Neuronal stem cell (in vitro differentiated cells): ENCODE measurements around the gene FGF21.

Source experiments
- DNase-seq: peaks from one replicate; pipeline ENCODE4 v3.0.0-alpha.2; 2013; ENCODE audit warnings: low spot score
- H2AFZ ChIP-seq: one replicate; pipeline ENCODE4 v1.6.1; 2013; ENCODE audit warnings: mild to moderate bottlenecking, low read length, inconsistent platforms
- H2AK5ac ChIP-seq: 2 replicates; pipeline ENCODE4 v1.6.1; 2013; ENCODE audit warnings: low read depth, mild to moderate bottlenecking, inconsistent platforms, low read length, moderate library complexity, mixed read lengths
- H2BK120ac ChIP-seq: 2 replicates; pipeline ENCODE4 v1.6.1; 2013; ENCODE audit warnings: low read depth, mild to moderate bottlenecking, inconsistent platforms, low read length, moderate library complexity, mixed read lengths
- H2BK12ac ChIP-seq: one replicate; pipeline ENCODE4 v1.6.1; 2013; ENCODE audit warnings: low read length, inconsistent platforms
- H2BK15ac ChIP-seq: 2 replicates; pipeline ENCODE4 v1.6.1; 2013; ENCODE audit warnings: mild to moderate bottlenecking, low read length, inconsistent platforms, mixed read lengths
- H2BK5ac ChIP-seq: one replicate; pipeline ENCODE4 v1.6.1; 2013; ENCODE audit warnings: inconsistent platforms, mild to moderate bottlenecking, low read length, moderate library complexity
- H3K14ac ChIP-seq: one replicate; pipeline ENCODE4 v1.6.1; 2013; ENCODE audit warnings: low read length, inconsistent platforms
- H3K18ac ChIP-seq: 2 replicates; pipeline ENCODE4 v1.6.1; 2013; ENCODE audit warnings: low read length, inconsistent platforms
- H3K23ac ChIP-seq: 2 replicates; pipeline ENCODE4 v1.6.1; 2013; ENCODE audit warnings: low read depth, mild to moderate bottlenecking, mixed read lengths, low read length, inconsistent platforms; ENCODE audit not compliant: poor library complexity
- H3K27ac ChIP-seq: replicated peaks from 3 replicates; pipeline ENCODE4 v1.5.1; 2013; ENCODE audit warnings: low read length, inconsistent platforms
- H3K27me3 ChIP-seq, 3 experiments: 2 replicates each; pipeline ENCODE4 v1.6.1; 2013; ENCODE audit warnings: low read length in 3 of 3, mild to moderate bottlenecking in 2 of 3, inconsistent platforms in 1 of 3, low read depth in 1 of 3, mixed read lengths in 1 of 3, moderate library complexity in 1 of 3; ENCODE audit not compliant: control insufficient read depth in 3 of 3, insufficient read depth in 3 of 3
- H3K36me3 ChIP-seq, 2 donors: replicated peaks in 1 of 2; 2 replicates each; pipeline ENCODE4 v1.6.1; 2013; ENCODE audit warnings: low read length in 2 of 2; ENCODE audit not compliant: control insufficient read depth in 2 of 2, insufficient read depth in 2 of 2
- H3K4ac ChIP-seq: 2 replicates; pipeline ENCODE4 v1.6.1; 2013; ENCODE audit warnings: inconsistent platforms, mild to moderate bottlenecking, low read length, moderate library complexity
- H3K4me1 ChIP-seq, 2 donors: 1 replicate in 1 of 2; 2 replicates in 1 of 2; pipeline ENCODE4 v1.6.1; 2013; ENCODE audit warnings: low read length in 2 of 2, low read depth in 1 of 2; ENCODE audit not compliant: control insufficient read depth in 2 of 2, insufficient read depth in 1 of 2
- H3K4me2 ChIP-seq: one replicate; pipeline ENCODE4 v1.6.1; 2013; ENCODE audit warnings: mild to moderate bottlenecking, low read length, inconsistent platforms; ENCODE audit not compliant: insufficient read depth, poor library complexity, severe bottlenecking
- H3K4me3 ChIP-seq, 2 donors: 2 replicates each; pipeline ENCODE4 v1.5.1; 2013; ENCODE audit warnings: low read length in 2 of 2, mild to moderate bottlenecking in 2 of 2, inconsistent platforms in 1 of 2, moderate library complexity in 1 of 2
- H3K79me1 ChIP-seq: one replicate; pipeline ENCODE4 v1.6.1; 2013; ENCODE audit warnings: low read depth, mild to moderate bottlenecking, inconsistent platforms, low read length, moderate library complexity
- H3K9ac ChIP-seq: one replicate; pipeline ENCODE4 v1.6.1; 2013; ENCODE audit warnings: mild to moderate bottlenecking, low read depth, low read length, inconsistent platforms; ENCODE audit not compliant: poor library complexity
- H3K9me3 ChIP-seq, 2 donors: replicated peaks in 1 of 2; 2 replicates each; pipeline versions ENCODE3 to v1.6.1; 2013; ENCODE audit warnings: low read length in 2 of 2, mild to moderate bottlenecking in 2 of 2, inconsistent platforms in 1 of 2, low read depth in 1 of 2, mixed read lengths in 1 of 2, moderate library complexity in 1 of 2; ENCODE audit not compliant: control insufficient read depth in 2 of 2, insufficient read depth in 1 of 2
- H4K8ac ChIP-seq: one replicate; pipeline ENCODE4 v1.6.1; 2013; ENCODE audit warnings: low read depth, mild to moderate bottlenecking, inconsistent platforms, low read length, moderate library complexity
- H4K91ac ChIP-seq: one replicate; pipeline ENCODE4 v1.6.1; 2013; ENCODE audit warnings: low read length, low read depth, mild to moderate bottlenecking, inconsistent platforms; ENCODE audit not compliant: poor library complexity
- WGBS, 2 donors: extraction: QIAGEN DNeasy Blood & Tissue Kit; methylation state at CpG; one replicate each; pipeline ENCODE4 v1.1.7; 2013; ENCODE audit warnings: missing lambda C conversion rate in 2 of 2, mixed read lengths in 1 of 2; ENCODE audit not compliant: insufficient read length in 2 of 2, insufficient replicate concordance in 1 of 2; ENCODE audit errors: extremely low coverage in 2 of 2; 5-methylcytosine and 5-hydroxymethylcytosine counted together

FGF21 gene

GRCh38 chr19:48713041-48713863, 42.1 kb upstream of the FGF21 start:
- peak overlapping the region; percentile 47 for H3K14ac ChIP-seq
- H3K9me3 ChIP-seq = no peaks in the 10 kb centered on the region
- H3K4me1 ChIP-seq = peaks cover 17 to 19% of the 10 kb centered on the region in 2 donors
- no peak for DNase-seq
- peak overlapping the region; percentile 99 for H3K4me2 ChIP-seq
- H2BK12ac ChIP-seq = no peak overlapping the region
- H2BK120ac ChIP-seq = no peak overlapping the region
- peak overlapping the region; percentile 92 for H2AFZ ChIP-seq
- H3K36me3 ChIP-seq = no peaks in the 10 kb centered on the region
- WGBS, 2 donors = no CpG with 5 or more reads among the region's 25 CpGs
- H3K79me1 ChIP-seq = no peaks in the 10 kb centered on the region
- peak overlapping the region; percentile 85 for H3K23ac ChIP-seq
- H3K27ac ChIP-seq = no peak overlapping the region
- H2AK5ac ChIP-seq = peak overlapping the region; percentile 50
- H2BK15ac ChIP-seq = peak overlapping the region; percentile 79
- H2BK5ac ChIP-seq = peak overlapping the region; percentile 87
- peak overlapping the region; percentile 66 to 99 for H3K4me3 ChIP-seq
- H3K4ac ChIP-seq = no peak overlapping the region
- no peak overlapping the region for H4K91ac ChIP-seq
- H4K8ac ChIP-seq = no peak overlapping the region
- H3K27me3 ChIP-seq = no peaks in the 10 kb centered on the region
- H3K18ac ChIP-seq = peak overlapping the region; percentile 92
- peak overlapping the region; percentile 86 for H3K9ac ChIP-seq

GRCh38 chr19:48713864-48714755, 41.2 kb upstream of the FGF21 start:
- H3K14ac ChIP-seq = peak overlapping the region; percentile 31
- no peaks in the 10 kb centered on the region for H3K36me3 ChIP-seq
- peak overlapping the region; percentile 89 for H3K27ac ChIP-seq
- peak overlapping the region; percentile 86 for H3K9ac ChIP-seq
- H3K23ac ChIP-seq = peak overlapping the region; percentile 85
- no peaks in the 10 kb centered on the region for H3K9me3 ChIP-seq
- no peaks in the 10 kb centered on the region for H3K27me3 ChIP-seq
- no peaks in the 10 kb centered on the region for H3K79me1 ChIP-seq
- peak overlapping the region; percentile 93 for H2AK5ac ChIP-seq
- H4K91ac ChIP-seq = no peak overlapping the region
- H3K4me2 ChIP-seq = peak overlapping the region; percentile 99
- H3K18ac ChIP-seq = peak overlapping the region; percentile 92
- peak overlapping the region; percentile 94 for H2BK15ac ChIP-seq
- peak overlapping the region; percentile 55 for H3K4ac ChIP-seq
- peaks cover 25 to 27% of the 10 kb centered on the region in 2 donors for H3K4me1 ChIP-seq
- peak overlapping the region; percentile 95 for H2AFZ ChIP-seq
- no peak overlapping the region for H2BK12ac ChIP-seq
- peak overlapping the region; percentile 66 to 99 for H3K4me3 ChIP-seq
- peak overlapping the region; percentile 87 for H2BK5ac ChIP-seq
- peak; percentile 100 for DNase-seq
- no peak overlapping the region for H2BK120ac ChIP-seq
- no CpG with 5 or more reads among the region's 67 CpGs for WGBS, 2 donors
- no peak overlapping the region for H4K8ac ChIP-seq

- peak overlapping the region; percentile 95 for H2AFZ ChIP-seq
- peak overlapping the region; percentile 55 for H3K4ac ChIP-seq
- H4K8ac ChIP-seq = no peak overlapping the region
- H3K23ac ChIP-seq = peak overlapping the region; percentile 59
- H2AK5ac ChIP-seq = peak overlapping the region; percentile 93
- no peaks in the 10 kb centered on the region for H3K27me3 ChIP-seq
- H3K9ac ChIP-seq = peak overlapping the region; percentile 82
- no peak overlapping the region for H3K14ac ChIP-seq
- H3K18ac ChIP-seq = peak overlapping the region; percentile 82
- no peaks in the 10 kb centered on the region for H3K9me3 ChIP-seq
- H2BK15ac ChIP-seq = peak overlapping the region; percentile 94
- H2BK12ac ChIP-seq = peak overlapping the region; percentile 7
- WGBS, 2 donors = no CpG with 5 or more reads among the region's 26 CpGs
- H3K4me3 ChIP-seq = peak overlapping the region; percentile 66 to 77
- H4K91ac ChIP-seq = no peak overlapping the region
- no peaks in the 10 kb centered on the region for H3K36me3 ChIP-seq
- peaks cover 25 to 34% of the 10 kb centered on the region in 2 donors for H3K4me1 ChIP-seq
- H3K79me1 ChIP-seq = no peaks in the 10 kb centered on the region
- peak overlapping the region; percentile 44 for H2BK5ac ChIP-seq
- peak overlapping the region; percentile 75 for H3K4me2 ChIP-seq
- H3K27ac ChIP-seq = peak overlapping the region; percentile 89
- peak overlapping the region; percentile 94 for H2BK120ac ChIP-seq
- no peak for DNase-seq
Observed at GRCh38 chr19:48714759-48715675, 40.3 kb upstream of the FGF21 start.
